Stimulated activated CD8-positive, alpha-beta memory T cell treated with anti-CD3 and anti-CD28 coated beads, Interleukin-12 subunit alpha, Interleukin-12 subunit beta, amount 100 ng/mL, for 1 hour (primary cell): ENCODE data around the gene AMPH.

Experiments used
- DNase-seq: peaks from one replicate; pipeline ENCODE4 v3.0.0-alpha.2; 2020; ENCODE audit warnings: low read depth

Gene AMPH

DNA sequence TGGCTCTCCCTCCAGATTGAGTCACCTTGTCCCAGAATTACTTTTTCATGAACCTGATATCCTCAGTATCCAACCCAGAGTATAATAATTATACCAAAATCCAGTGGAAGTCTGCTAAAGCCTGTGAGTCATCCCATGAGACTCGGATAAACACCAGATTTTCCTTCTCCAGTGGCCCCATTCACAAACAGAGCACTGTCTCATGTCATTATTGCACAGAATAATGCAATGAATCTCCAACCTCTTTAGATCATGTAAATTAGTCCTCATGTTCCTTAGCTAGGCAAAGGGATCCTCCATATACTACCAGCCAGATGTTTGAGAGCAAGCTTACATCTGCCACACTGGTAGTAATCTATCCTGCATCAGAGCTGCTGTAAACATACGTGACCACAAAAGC is 89.0 kb downstream of the AMPH start:
- no peak for DNase-seq

DNA sequence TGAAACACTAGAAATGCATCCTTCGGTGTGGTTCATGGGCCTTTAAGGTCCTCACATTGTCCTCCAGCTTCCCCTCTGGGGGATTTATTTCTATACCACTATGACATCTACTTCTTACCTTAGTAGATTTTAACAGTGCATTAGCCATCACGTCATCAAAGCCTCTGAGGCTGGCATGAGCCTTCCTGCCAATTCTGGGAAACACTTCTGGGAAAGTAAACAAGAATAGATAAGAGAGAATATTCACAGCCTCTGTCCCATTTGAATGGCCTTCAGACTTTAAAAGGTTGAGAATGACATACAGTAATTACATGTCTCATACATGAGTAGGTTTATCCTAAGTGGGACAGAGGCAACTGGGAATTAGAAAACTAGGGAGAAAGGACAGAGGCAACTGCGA is 89.7 kb downstream of the AMPH start:
- DNase-seq: no peak

GRCh38 chr7:38539477-38540081 is 91.6 kb downstream of the AMPH start:
- no peak for DNase-seq

DNA sequence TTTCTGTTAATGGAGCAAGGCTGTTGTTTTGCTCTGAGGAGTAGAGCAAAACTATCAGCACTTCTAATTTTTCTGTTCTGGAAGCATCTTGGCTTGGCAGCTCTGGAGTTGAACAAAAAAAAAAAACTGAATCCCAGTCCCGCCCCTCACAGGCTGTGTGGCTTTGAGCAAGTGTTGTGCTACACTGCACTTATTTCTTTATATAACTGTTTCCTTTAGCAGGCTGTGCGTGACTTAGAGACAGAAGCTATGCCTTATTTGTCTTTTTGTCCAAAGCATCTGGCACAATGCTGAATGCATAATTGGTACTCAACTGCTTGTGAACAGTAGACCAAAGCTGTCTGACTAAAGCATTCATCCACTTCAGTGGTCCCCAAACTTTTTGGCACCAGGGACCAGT is 96.1 kb downstream of the AMPH start:
- DNase-seq: no peak

DNA sequence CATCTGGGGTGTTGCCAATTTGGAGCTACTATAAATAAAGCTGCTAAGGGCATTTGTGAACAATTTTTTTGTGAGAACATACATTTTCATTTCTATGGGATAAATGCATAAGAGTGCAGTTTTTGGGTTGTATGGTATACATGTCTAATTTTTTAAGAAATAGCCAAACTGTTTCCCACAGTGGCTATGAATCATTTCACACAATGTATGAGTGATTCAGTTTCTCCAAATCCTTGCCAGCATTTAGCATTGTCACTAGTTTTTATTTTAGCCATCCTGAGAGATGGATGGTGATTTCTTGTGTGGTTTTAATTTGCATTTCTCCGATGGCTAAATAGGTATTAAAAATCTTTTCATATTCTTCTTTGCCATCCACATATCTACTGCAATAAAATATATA is 105.3 kb downstream of the AMPH start:
- DNase-seq: no peak

- no peak for DNase-seq
Observed at GRCh38 chr7:38524786-38525185, 106.4 kb downstream of the AMPH start.

DNA sequence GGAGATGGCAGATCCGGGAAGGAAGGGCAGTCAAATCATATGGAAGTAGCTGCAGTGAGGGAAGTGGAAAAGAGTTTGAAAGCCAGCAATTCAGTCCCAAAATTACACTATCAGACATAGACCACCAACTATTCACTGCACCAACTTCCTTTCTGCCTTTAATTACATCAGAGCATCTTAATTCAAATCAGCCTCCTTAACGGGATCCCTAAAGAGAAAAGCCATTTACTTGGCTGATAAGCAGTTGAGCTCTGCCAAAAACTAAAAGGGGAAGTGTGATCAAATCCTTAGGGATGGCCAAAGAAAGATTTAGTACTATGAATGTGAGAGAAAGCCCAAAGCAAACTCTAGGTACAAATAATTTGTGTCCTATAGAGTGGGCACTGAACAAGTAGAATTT is 110.4 kb downstream of the AMPH start:
- no peak for DNase-seq

GRCh38 chr7:38518541-38518940 is 112.6 kb downstream of the AMPH start:
- no peak for DNase-seq

- DNase-seq: no peak
Observed at GRCh38 chr7:38512704-38513103, 118.5 kb downstream of the AMPH start.

DNA sequence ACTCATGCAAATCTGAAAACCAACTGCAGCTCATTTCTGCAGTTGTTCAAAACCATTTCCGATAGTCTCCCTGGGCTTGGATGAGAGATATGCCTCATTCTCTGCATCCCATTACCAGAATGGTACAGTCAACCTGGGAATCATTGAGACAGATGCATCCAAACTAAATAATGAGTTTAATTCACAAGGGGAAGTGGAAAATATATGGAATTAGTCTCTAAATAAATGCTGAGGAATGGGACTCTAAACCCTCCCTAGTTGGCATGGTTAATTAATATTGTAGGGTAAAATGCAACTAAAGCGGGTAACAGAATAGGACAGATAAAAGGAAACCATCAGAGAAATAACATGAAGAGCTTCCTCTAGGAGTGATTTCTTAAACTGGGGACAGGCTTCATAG is 118.9 kb downstream of the AMPH start:
- DNase-seq: no peak

GRCh38 chr7:38507384-38507783 is 123.8 kb downstream of the AMPH start:
- DNase-seq: no peak

DNA sequence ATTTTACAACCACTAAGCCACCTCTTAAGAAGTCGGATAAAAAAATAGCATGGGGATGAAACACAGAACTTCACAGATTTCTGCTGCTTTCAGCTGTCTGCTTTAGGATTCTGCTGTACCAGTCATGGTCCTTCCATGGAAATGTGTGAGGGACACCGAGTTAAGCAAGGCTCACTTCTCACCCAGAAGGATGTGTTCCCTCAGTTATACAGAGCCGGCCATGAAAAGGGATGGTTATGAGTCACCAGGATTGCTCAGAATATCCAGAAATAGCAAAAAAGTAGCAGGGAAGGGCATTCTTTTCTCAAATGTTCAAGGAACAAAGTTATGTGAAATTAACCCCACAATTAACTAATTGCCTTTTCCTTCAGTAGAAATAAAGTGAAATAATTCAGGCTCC is 124.4 kb downstream of the AMPH start:
- no peak for DNase-seq

DNA sequence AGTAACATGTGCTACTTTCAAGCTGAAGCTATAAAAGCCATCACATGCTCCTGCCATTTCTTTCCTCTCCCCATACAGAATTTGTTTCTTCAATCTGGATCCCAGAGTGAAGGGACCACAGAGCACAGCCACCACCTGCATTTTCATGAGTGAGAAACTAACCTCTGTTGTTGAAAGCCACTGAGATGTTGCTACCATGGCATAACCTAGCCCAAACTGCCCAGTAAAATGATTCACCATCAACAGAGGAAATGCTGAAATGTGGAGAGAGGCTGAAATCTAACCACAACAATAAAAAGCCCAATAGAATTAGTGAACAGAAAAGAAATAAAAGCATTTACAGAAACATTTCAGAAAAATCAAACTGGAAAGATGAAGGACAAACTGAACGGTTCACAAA is 125.2 kb downstream of the AMPH start:
- no peak for DNase-seq

DNA sequence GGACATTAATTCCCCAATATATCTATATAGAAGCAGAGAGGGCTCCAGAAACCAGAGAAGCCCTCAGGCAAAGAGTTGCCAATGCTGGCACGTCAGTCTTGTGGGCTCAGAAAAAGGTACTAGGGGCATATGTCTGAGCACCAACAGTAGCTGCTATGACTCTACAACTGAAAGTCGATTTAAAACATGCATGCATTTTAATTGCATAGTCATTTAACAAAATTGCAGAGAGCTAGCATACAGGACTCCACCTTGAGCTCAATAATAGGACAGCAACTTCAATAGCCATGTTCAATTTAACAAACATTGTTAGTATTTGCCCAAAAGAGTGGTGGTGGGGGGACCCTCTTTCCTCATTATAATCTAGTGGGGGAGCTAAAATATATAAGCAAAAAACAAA is 126.5 kb downstream of the AMPH start:
- no peak for DNase-seq

GRCh38 chr7:38502848-38503247 is 128.3 kb downstream of the AMPH start:
- no peak for DNase-seq

GRCh38 chr7:38502289-38502688 is 128.9 kb downstream of the AMPH start:
- DNase-seq: no peak

DNA sequence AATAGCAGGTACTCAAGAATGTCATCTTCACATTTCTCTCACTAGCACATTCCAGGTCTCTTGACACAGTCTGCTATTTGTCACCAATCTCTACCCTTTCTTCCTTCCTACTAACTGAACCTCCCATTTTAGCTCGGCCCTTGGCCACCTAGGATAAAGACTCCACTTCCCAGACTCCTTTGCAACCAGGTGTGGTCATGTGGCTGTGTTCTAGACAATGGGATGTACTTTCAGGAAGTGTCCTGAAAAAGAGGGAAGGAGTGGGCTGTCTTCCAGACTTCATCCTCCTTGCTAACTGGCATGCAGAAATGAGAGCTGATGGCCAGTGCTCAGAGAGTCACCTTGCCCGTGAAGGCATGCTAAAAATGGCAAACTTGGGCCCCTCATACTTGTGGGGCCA is 139.2 kb downstream of the AMPH start:
- no peak for DNase-seq

DNA sequence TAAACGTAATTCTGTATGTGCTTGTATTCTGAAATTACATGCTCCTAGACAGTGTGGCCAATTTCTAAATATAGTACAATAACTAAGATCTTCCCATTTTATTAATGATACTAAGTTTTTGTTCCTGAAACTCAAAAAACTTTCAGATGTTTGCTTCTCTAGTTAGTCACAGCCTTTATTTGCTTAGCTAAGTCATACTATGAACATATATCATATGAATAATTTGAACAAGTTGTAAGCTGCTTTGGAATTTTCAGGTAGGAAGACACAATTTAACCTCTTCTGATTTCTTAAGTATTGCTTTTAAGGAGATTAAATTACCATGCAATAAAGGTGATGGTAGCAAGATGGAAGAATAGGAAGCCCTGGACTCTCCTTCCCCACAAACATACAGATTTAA is 148.7 kb downstream of the AMPH start:
- DNase-seq: no peak

GRCh38 chr7:38481401-38481800 is 149.8 kb downstream of the AMPH start:
- no peak for DNase-seq

DNA sequence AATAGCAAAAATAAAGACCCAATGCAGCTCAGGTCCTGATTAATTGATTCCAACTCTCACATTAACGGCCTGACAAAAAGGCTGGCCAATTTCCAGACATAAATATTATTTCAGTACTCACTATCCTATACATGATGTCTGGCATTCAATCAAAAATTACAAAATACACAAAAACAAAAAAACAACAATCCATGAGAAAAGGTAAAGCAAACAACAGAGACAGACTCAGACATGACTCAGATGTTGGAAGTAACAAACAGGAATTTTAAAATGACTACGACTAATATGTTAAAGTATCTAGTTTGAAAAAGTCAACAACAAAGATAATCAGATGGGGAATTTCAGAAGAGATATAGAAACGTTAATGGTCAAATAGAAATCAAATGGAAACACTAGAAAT is 152.8 kb downstream of the AMPH start:
- DNase-seq: no peak

- no peak for DNase-seq
Observed at GRCh38 chr7:38477333-38477732, 153.8 kb downstream of the AMPH start.

GRCh38 chr7:38476764-38477163 is 154.4 kb downstream of the AMPH start:
- DNase-seq: no peak

GRCh38 chr7:38465956-38466355 is 165.2 kb downstream of the AMPH start:
- DNase-seq: no peak

DNA sequence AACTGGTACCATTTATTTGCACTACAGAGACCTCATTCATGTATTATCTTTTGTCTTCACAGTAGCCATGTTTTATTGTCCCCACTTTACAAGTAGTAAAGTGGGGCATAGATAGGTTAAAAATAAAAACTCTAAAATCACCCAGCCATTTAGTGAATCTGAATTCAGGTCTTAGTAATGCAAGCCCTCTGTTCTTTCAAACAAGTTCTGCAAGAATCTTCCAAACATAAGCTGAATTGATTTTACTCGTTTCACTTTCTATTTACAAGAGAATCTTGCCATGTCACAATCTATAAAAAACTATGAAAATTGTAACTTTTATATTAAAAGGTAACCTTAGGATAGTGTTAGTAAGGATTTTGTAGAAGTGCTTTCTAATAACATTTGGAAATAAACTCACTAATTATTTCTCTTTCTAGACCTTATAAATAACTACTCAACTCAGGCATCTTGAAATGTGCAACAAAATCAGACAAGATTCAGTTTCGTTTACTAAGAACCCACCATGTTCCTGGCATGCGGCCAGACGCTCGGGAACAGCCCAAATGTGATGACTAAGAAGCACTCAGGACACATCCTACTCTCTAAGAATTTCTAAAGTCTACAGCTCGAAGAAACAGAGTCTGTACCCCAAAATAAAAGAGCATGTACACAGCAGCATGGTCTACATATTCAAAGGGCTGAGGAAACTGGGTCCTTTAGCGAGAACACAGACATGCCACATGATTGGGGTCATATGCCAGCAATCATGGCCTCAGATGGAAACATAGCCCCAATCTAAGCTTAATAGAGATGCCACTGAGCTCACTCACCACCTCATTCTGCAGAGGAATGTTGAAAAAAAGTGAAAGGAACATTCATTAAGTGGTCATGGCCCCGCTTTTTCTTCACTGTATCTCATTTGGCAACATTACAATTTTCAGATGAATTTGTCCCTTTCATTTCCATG is 167.6 kb downstream of the AMPH start:
- DNase-seq: peak; percentile 67
